Neural cell (in vitro differentiated cells): ENCODE results near the gene ZFP36. TPM values are rescaled to one million over a fixed set of nuclear protein-coding genes. Genes with fewer than 3 reads are reported as not detected.
A peak's percentile ranks its signal among the peaks of the same experiment; 100 is the strongest.

Experiments
- H2AFZ ChIP-seq: fragments of 200-600, 300-800 bp; sonication (generic), shearing (Covaris generic); 2 replicates; pipeline ENCODE4 v1.6.0; 2014; ENCODE audit warnings: low read depth, mild to moderate bottlenecking, antibody characterized with exemption, low read length, moderate library complexity
- H3F3A ChIP-seq: fragments of 200-600 bp; shearing (Covaris generic); 2 replicates; pipeline ENCODE4 v1.6.1; 2016; ENCODE audit warnings: mild to moderate bottlenecking, moderate library complexity, mixed read lengths, antibody characterized with exemption, low read length; ENCODE audit not compliant: insufficient read depth, poor library complexity, severe bottlenecking
- H3K27ac ChIP-seq: fragments of 200-600, 300-800 bp; sonication (generic), shearing (Covaris generic); 2 replicates; pipeline ENCODE4 v1.5.1; 2014; ENCODE audit warnings: mild to moderate bottlenecking, low read length, moderate library complexity
- H3K27me3 ChIP-seq: fragments of 300-800, 200-600 bp; sonication (generic), shearing (Covaris generic); 2 replicates; pipeline ENCODE4 v1.6.0; 2014; ENCODE audit warnings: mild to moderate bottlenecking, low read depth, low read length, moderate library complexity; ENCODE audit not compliant: insufficient read depth
- H3K36me3 ChIP-seq: fragments of 300-800, 200-600 bp; sonication (generic), shearing (Covaris generic); 2 replicates; pipeline ENCODE4 v1.5.1; 2014; ENCODE audit warnings: mild to moderate bottlenecking, antibody characterized with exemption, low read length, moderate library complexity; ENCODE audit not compliant: insufficient read depth
- H3K4me2 ChIP-seq: fragments of 300-800, 200-600 bp; sonication (generic), shearing (Covaris generic); 2 replicates; pipeline ENCODE4 v1.6.0; 2014; ENCODE audit warnings: mild to moderate bottlenecking, low read length
- H3K4me3 ChIP-seq: fragments of 300-800, 200-600 bp; sonication (generic), shearing (Covaris generic); 2 replicates; pipeline ENCODE4 v1.5.1; 2014; ENCODE audit warnings: mild to moderate bottlenecking, low read length, moderate library complexity
- H3K79me2 ChIP-seq: fragments of 200-600 bp; shearing (Covaris generic); replicated peaks from 2 replicates; pipeline ENCODE4 v1.6.0; 2014; ENCODE audit warnings: mild to moderate bottlenecking, low read length, moderate library complexity; ENCODE audit not compliant: insufficient read depth
- H3K9ac ChIP-seq: fragments of 300-800, 200-600 bp; sonication (generic), shearing (Covaris generic); 2 replicates; pipeline ENCODE4 v1.6.1; 2016; ENCODE audit warnings: mild to moderate bottlenecking, low read length, mixed read lengths
- H3K9me2 ChIP-seq: fragments of 200-600 bp; shearing (Covaris generic); 2 replicates; pipeline ENCODE4 v1.6.1; 2016; ENCODE audit warnings: mild to moderate bottlenecking, low read length, mixed read lengths; ENCODE audit not compliant: insufficient read depth
- H3K9me3 ChIP-seq: fragments of 200-600, 300-800 bp; sonication (generic), shearing (Covaris generic); 2 replicates; pipeline ENCODE4 v1.6.1; 2016; ENCODE audit warnings: mild to moderate bottlenecking, mixed run types, low read length, moderate library complexity, mixed read lengths
- H4K20me1 ChIP-seq: fragments of 200-600 bp; shearing (Covaris generic); 2 replicates; pipeline ENCODE4 v1.6.1; 2016; ENCODE audit warnings: mild to moderate bottlenecking, mixed run types; ENCODE audit not compliant: insufficient read depth
- CTCF ChIP-seq: fragments of 450-650 bp; IDR thresholded peaks from 2 replicates; pipeline ENCODE4 v1.5.1; 2014; ENCODE audit warnings: antibody characterized with exemption, mild to moderate bottlenecking, moderate library complexity; ENCODE audit not compliant: poor library complexity, severe bottlenecking
- EP300 ChIP-seq: fragments of 450-650 bp; conservative IDR thresholded peaks from 2 replicates; pipeline ENCODE4 v1.6.1; 2014; ENCODE audit warnings: antibody characterized with exemption, mild to moderate bottlenecking, moderate library complexity; ENCODE audit not compliant: poor library complexity, severe bottlenecking
- EZH2 ChIP-seq: fragments of 200-600, 300-800 bp; shearing (Covaris generic), sonication (generic); IDR thresholded peaks from 2 replicates; pipeline ENCODE4 v1.6.1; 2014; ENCODE audit warnings: antibody characterized with exemption, low read length, borderline replicate concordance, mild to moderate bottlenecking; ENCODE audit not compliant: insufficient read depth, poor library complexity, severe bottlenecking
- MXI1 ChIP-seq: fragments of 450-650 bp; conservative IDR thresholded peaks from 2 replicates; pipeline ENCODE4 v1.6.1; 2014; ENCODE audit warnings: antibody characterized with exemption, mild to moderate bottlenecking; ENCODE audit not compliant: poor library complexity, severe bottlenecking
- POLR2AphosphoS5 ChIP-seq: IDR thresholded peaks from 2 replicates; pipeline ENCODE4 v1.6.1; 2012
- RAD21 ChIP-seq: fragments of 450-650 bp; conservative IDR thresholded peaks from 2 replicates; pipeline ENCODE4 v1.6.1; 2014; ENCODE audit warnings: antibody characterized with exemption, mild to moderate bottlenecking, moderate library complexity
- REST ChIP-seq: IDR thresholded peaks from 2 replicates; pipeline ENCODE4 v1.6.1; 2012; ENCODE audit warnings: borderline replicate concordance
- SMC3 ChIP-seq: fragments of 450-650 bp; conservative IDR thresholded peaks from 2 replicates; pipeline ENCODE4 v1.6.1; 2014; ENCODE audit warnings: antibody characterized with exemption, mild to moderate bottlenecking, moderate library complexity; ENCODE audit not compliant: poor library complexity
- TAF1 ChIP-seq: IDR thresholded peaks from 2 replicates; pipeline ENCODE4 v1.6.1; 2012; ENCODE audit warnings: low read depth
- polyA plus RNA-seq: library from polyadenylated mRNA; depleted of rRNA; stranded (reverse); fragments of >200 nt; gene quantifications from 2 replicates; pipeline ENCODE4 v1.2.3, GENCODE V29; 2014

The ZFP36 gene
- polyA plus RNA-seq, 1 donor from 2014 or later = not detected

- Histone ChIP-seq H3F3A (no peaks in the 10 kb centered on the region), H3K9ac (peak overlapping the region; percentile 23), H3K27me3 (peaks cover 52% of the 10 kb centered on the region), H3K4me2 (no peak overlapping the region), H3K9me3 (no peaks in the 10 kb centered on the region), H3K4me3 (peak overlapping the region; percentile 58), H3K27ac (no peak overlapping the region), H2AFZ (no peak overlapping the region), H3K36me3 (no peaks in the 10 kb centered on the region), H4K20me1 (no peaks in the 10 kb centered on the region), H3K9me2 (no peaks in the 10 kb centered on the region), H3K79me2 (no peaks in the 10 kb centered on the region)
- TF ChIP-seq REST (no peak), POLR2AphosphoS5 (no peak), MXI1 (no peak), EP300 (no peak), TAF1 (no peak), RAD21 (no peak), CTCF (no peak), EZH2 (no peak), SMC3 (no peak)
Measured at GRCh38 chr19:39405958-39406655, 540 bp upstream of the ZFP36 start.

- no peak overlapping the region for H3K27ac ChIP-seq
Measured at GRCh38 chr19:39407410-39407659, 688 bp downstream of the ZFP36 start.

More at GRCh38 chr19:39407410-39407659, 688 bp downstream of the ZFP36 start:
- Histone ChIP-seq H3K9me2 (no peaks in the 10 kb centered on the region), H4K20me1 (no peaks in the 10 kb centered on the region), H3K4me2 (no peak overlapping the region), H3F3A (no peaks in the 10 kb centered on the region), H3K36me3 (no peaks in the 10 kb centered on the region), H3K9me3 (no peaks in the 10 kb centered on the region), H3K4me3 (peak overlapping the region; percentile 58), H2AFZ (no peak overlapping the region), H3K9ac (no peak overlapping the region), H3K79me2 (no peaks in the 10 kb centered on the region), H3K27me3 (peaks cover 52% of the 10 kb centered on the region)
- TF ChIP-seq POLR2AphosphoS5 = no peak
- no peak for TF ChIP-seq EZH2
- TF ChIP-seq SMC3 = no peak
- TF ChIP-seq EP300 = no peak
- TF ChIP-seq TAF1 = no peak
- no peak for TF ChIP-seq MXI1
- no peak for TF ChIP-seq RAD21
- no peak for TF ChIP-seq REST
- no peak for TF ChIP-seq CTCF
